Natural killer cell (primary cell): ENCODE results near the gene MAVS. TPM values are rescaled to one million over a fixed set of nuclear protein-coding genes. Genes with fewer than 3 reads are reported as not detected.
"Not testable (repeated sequence)": the region's sequence is repeated elsewhere in the genome, so short reads cannot be mapped to it uniquely, and the experiment has no call there.

Experiments
- ATAC-seq, 3 donors: fragments of 150-1000 bp in 2 of 3; fragments of 200-7000 bp in 1 of 3; cut with Tn5 transposase; 1 replicate in 1 of 3; 2 replicates in 2 of 3; pipeline ENCODE4 v1.10.0; 2021; ENCODE audit warnings: mild to moderate bottlenecking in 2 of 3, moderate library complexity in 2 of 3
- DNase-seq, 2 donors: peaks; one replicate each; pipeline versions ENCODE4 v3.0.0 to v3.0.0-alpha.2; 2013 to 2021; ENCODE audit warnings: mixed read lengths in 1 of 2
- H3K27ac ChIP-seq: one replicate; pipeline ENCODE4 v1.5.1; 2013; ENCODE audit warnings: mild to moderate bottlenecking, low read length
- H3K27me3 ChIP-seq: one replicate; pipeline ENCODE4 v1.6.1; 2013; ENCODE audit warnings: low read length; ENCODE audit not compliant: control insufficient read depth, insufficient read depth
- H3K36me3 ChIP-seq: one replicate; pipeline ENCODE4 v1.6.1; 2013; ENCODE audit warnings: low read length; ENCODE audit not compliant: control insufficient read depth, insufficient read depth
- H3K4me1 ChIP-seq: one replicate; pipeline ENCODE4 v1.6.1; 2013; ENCODE audit warnings: low read length; ENCODE audit not compliant: control insufficient read depth, insufficient read depth
- H3K4me3 ChIP-seq: one replicate; pipeline ENCODE4 v1.5.1; 2013; ENCODE audit warnings: low read length
- H3K9me3 ChIP-seq: one replicate; pipeline ENCODE4 v1.6.1; 2013; ENCODE audit warnings: low read length; ENCODE audit not compliant: control insufficient read depth, insufficient read depth
- H3K27ac Mint-ChIP-seq, 2 donors: one replicate each; pipeline ENCODE4 v1.8.0; 2022; ENCODE audit warnings: mild to moderate bottlenecking in 2 of 2, mixed read lengths in 2 of 2, moderate library complexity in 1 of 2
- H3K27me3 Mint-ChIP-seq, 2 donors: one replicate each; pipeline ENCODE4 v1.8.0; 2022; ENCODE audit warnings: low read depth in 2 of 2, mixed read lengths in 2 of 2
- H3K36me3 Mint-ChIP-seq: one replicate; pipeline ENCODE4 v1.8.0; 2022; ENCODE audit warnings: mixed read lengths
- H3K4me1 Mint-ChIP-seq, 2 donors: one replicate each; pipeline ENCODE4 v1.8.0; 2022; ENCODE audit warnings: mixed read lengths in 2 of 2
- H3K4me3 Mint-ChIP-seq: one replicate; pipeline ENCODE4 v1.8.0; 2022; ENCODE audit warnings: mild to moderate bottlenecking, moderate library complexity, mixed read lengths
- H3K9me3 Mint-ChIP-seq, 2 donors: one replicate each; pipeline ENCODE4 v1.8.0; 2022; ENCODE audit warnings: mixed read lengths in 2 of 2
- WGBS: methylation state at CpG from one replicate; pipeline ENCODE4 v1.1.7; 2013; ENCODE audit warnings: missing lambda C conversion rate; ENCODE audit not compliant: insufficient coverage; 5-methylcytosine and 5-hydroxymethylcytosine counted together
- intact Hi-C: fragments of 100-400 bp; cut with micrococcal nuclease; formaldehyde crosslinking; loops from one replicate; pipeline ENCODE4 v1.14.2; 2022
- total RNA-seq, 4 donors: library from RNA; stranded (reverse); fragments of 120-200 nt in 1 of 4; gene quantifications; one replicate each; pipeline versions ENCODE4 v1.2.3 to v1.2.4, GENCODE V29; 2013 to 2022
- TF ChIP-seq, protein P1 (sequence below): fragments of 200-600 bp; IDR thresholded peaks from one replicate; pipeline ENCODE4 v1.8.0; 2022; ENCODE audit warnings: antibody characterized with exemption

The MAVS gene
- total RNA-seq, 3 donors from 2014 or later (not counting 1 experiment from before 2014, with no cell fraction given) = 23.1 to 30.8 (median 26.4) TPM

DNA sequence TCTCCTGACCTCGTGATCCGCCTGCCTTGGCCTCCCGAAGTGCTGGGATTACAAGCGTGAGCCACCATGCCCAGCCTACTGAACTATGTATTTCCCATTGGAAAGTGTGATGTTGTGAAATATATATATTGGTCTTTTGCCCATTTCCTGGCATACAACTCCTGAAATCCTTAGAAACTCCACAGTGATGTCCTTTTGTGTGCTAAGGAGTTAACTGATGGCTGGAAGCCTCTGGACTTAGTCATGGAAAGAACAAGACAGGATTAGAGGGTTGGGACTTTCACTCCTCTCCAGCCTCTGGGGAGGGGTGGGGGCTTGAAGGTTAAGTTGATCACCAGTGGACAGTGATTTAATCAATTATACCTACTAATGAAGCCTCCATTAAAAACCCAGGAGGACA is 49.7 kb downstream of the MAVS start:
- no peaks in the 10 kb centered on the region for H3K36me3 Mint-ChIP-seq
- no peaks in the 10 kb centered on the region for H3K9me3 ChIP-seq
- H3K4me1 ChIP-seq = peaks cover 55% of the 10 kb centered on the region
- no peak for DNase-seq
- intact Hi-C loops = no loop called here
- TF ChIP-seq, protein P1, sequence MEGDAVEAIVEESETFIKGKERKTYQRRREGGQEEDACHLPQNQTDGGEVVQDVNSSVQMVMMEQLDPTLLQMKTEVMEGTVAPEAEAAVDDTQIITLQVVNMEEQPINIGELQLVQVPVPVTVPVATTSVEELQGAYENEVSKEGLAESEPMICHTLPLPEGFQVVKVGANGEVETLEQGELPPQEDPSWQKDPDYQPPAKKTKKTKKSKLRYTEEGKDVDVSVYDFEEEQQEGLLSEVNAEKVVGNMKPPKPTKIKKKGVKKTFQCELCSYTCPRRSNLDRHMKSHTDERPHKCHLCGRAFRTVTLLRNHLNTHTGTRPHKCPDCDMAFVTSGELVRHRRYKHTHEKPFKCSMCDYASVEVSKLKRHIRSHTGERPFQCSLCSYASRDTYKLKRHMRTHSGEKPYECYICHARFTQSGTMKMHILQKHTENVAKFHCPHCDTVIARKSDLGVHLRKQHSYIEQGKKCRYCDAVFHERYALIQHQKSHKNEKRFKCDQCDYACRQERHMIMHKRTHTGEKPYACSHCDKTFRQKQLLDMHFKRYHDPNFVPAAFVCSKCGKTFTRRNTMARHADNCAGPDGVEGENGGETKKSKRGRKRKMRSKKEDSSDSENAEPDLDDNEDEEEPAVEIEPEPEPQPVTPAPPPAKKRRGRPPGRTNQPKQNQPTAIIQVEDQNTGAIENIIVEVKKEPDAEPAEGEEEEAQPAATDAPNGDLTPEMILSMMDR = no peak
- no peaks in the 10 kb centered on the region for H3K9me3 Mint-ChIP-seq
- no peak overlapping the region for H3K4me3 Mint-ChIP-seq
- no peak overlapping the region for H3K27ac ChIP-seq
- H3K27me3 Mint-ChIP-seq = no peaks in the 10 kb centered on the region
- 20% methylated on average over 1 of the region's 4 CpGs for WGBS
- H3K27ac Mint-ChIP-seq = peak overlapping the region; percentile 55 to 82
- no peaks in the 10 kb centered on the region for H3K36me3 ChIP-seq
- H3K4me3 ChIP-seq = no peak overlapping the region
- H3K27me3 ChIP-seq = no peaks in the 10 kb centered on the region
- ATAC-seq = no peak
- H3K4me1 Mint-ChIP-seq = peaks cover 58 to 63% of the 10 kb centered on the region in 2 donors

DNA sequence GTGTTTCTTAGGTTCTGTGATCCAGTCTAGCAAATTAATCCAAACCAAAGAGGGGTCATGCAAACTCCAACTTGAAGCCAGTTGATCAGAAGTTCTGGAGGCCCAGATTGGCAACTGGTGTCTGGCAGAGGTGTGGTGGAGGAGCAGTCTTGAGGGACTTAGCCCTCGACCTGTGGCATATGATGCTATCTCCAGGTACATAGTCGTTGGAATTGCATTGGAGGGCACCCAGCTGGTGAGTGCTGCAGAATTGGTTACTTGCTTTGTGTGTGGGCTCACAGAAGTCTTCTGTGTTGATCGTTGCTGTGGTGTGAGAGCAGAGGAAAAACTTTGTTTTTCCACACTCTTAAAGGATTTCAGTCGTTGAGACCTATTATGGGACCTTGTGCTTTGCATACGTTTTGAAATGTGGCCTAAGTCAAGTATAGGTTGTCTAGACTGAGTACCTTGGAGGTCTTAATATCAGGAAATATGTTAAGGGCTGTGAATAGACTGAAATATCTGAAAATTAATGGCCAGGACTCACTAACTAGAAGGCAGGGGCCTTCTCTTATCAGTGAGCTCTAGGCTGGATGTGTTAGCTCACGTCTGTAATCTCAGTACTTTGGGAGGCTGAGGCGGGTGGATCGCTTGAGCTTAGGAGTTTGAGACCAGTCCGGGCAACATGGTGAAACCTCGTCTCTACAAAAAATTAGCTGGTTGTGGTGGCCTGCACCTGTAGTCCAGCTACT is 50.4 kb downstream of the MAVS start:
- Mint-ChIP-seq H3K27ac (peak overlapping the region; percentile 55 to 82), H3K36me3 (no peaks in the 10 kb centered on the region), H3K27me3 (no peaks in the 10 kb centered on the region), H3K9me3 (no peaks in the 10 kb centered on the region), H3K4me3 (peak overlapping the region; percentile 3), H3K4me1 (peaks cover 58 to 63% of the 10 kb centered on the region in 2 donors)
- no peaks in the 10 kb centered on the region for H3K27me3 ChIP-seq
- DNase-seq (no peak), ATAC-seq (peak in 2 of 3 donors; percentile 17 to 22)
- intact Hi-C loops = no loop called here
- WGBS = 62% methylated on average over 10 of the region's 10 CpGs
- H3K4me3 ChIP-seq = no peak overlapping the region
- H3K4me1 ChIP-seq = peaks cover 55% of the 10 kb centered on the region
- H3K9me3 ChIP-seq = no peaks in the 10 kb centered on the region
- no peak overlapping the region for H3K27ac ChIP-seq
- no peaks in the 10 kb centered on the region for H3K36me3 ChIP-seq
- TF ChIP-seq, protein P1 = no peak

DNA sequence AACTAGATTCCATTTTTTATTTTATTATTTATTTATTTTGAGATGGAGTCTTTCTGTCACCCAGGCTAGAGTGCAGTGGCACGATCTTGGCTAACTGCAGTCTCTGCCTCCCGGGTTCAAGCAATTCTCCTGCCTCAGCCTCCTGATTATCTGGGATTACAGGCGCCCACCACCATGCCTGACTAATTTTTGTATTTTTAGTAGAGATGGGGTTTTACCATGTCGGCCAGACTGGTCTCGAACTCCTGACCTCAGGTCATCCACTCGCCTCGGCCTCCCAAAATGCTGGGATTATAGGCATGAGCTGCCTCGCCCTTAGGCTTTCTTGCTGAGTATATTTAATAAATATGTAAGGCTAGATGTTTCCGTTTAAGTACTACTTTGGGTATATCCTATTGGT is 51.5 kb downstream of the MAVS start:
- H3K4me3 ChIP-seq, H3K36me3 Mint-ChIP-seq, H3K27me3 ChIP-seq, intact Hi-C loops, ATAC-seq, H3K27ac ChIP-seq, DNase-seq, H3K4me3 Mint-ChIP-seq, H3K9me3 Mint-ChIP-seq, H3K9me3 ChIP-seq, H3K36me3 ChIP-seq, H3K27me3 Mint-ChIP-seq: not testable (repeated sequence)
- H3K4me1 ChIP-seq = peaks cover 60% of the 10 kb centered on the region
- WGBS = 80% methylated on average over 6 of the region's 9 CpGs
- peak overlapping the region; percentile 68 to 82 for H3K27ac Mint-ChIP-seq
- peaks cover 59 to 63% of the 10 kb centered on the region in 2 donors for H3K4me1 Mint-ChIP-seq

DNA sequence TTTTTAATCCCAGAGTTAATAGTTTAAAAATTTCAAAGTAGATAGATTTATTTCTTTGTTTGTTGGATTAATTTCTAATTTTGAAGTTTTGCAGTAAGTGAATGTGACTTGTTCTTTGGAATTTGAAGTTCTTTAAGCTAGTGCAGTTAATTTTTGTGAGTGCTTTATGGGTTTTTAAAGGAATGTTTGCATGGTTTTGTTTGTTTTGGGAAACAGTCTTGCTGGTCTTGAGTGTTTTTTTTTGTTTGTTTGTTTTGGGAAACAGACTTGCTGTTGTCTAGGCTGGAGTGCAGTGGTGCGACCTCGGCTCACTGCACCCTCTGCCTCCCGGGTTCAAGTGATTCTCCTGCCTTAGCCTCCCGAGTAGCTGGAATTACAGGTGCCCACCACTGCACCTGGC is 52.0 kb downstream of the MAVS start:
- 75% methylated on average over 4 of the region's 4 CpGs for WGBS
- DNase-seq = no peak
- H3K36me3 ChIP-seq = no peaks in the 10 kb centered on the region
- Mint-ChIP-seq H3K4me1 (peaks cover 55 to 63% of the 10 kb centered on the region in 2 donors), H3K36me3 (no peaks in the 10 kb centered on the region), H3K9me3 (no peaks in the 10 kb centered on the region), H3K4me3 (no peak overlapping the region), H3K27ac (peak overlapping the region; percentile 68 to 82), H3K27me3 (no peaks in the 10 kb centered on the region)
- TF ChIP-seq, protein P1 = no peak
- H3K4me1 ChIP-seq = peaks cover 61% of the 10 kb centered on the region
- intact Hi-C loops = no loop called here
- H3K4me3 ChIP-seq = no peak overlapping the region
- no peak for ATAC-seq
- H3K9me3 ChIP-seq = no peaks in the 10 kb centered on the region
- no peaks in the 10 kb centered on the region for H3K27me3 ChIP-seq
- no peak overlapping the region for H3K27ac ChIP-seq
